GM19193 (cell line): ENCODE data around the gene DLG5.

ENCODE experiments used
- POLR2A ChIP-seq: IDR thresholded peaks from 4 replicates; pipeline ENCODE4 v1.6.1; 2011; ENCODE audit not compliant: insufficient read depth, insufficient read length; ENCODE audit errors: extremely low read depth

DLG5 gene

DNA sequence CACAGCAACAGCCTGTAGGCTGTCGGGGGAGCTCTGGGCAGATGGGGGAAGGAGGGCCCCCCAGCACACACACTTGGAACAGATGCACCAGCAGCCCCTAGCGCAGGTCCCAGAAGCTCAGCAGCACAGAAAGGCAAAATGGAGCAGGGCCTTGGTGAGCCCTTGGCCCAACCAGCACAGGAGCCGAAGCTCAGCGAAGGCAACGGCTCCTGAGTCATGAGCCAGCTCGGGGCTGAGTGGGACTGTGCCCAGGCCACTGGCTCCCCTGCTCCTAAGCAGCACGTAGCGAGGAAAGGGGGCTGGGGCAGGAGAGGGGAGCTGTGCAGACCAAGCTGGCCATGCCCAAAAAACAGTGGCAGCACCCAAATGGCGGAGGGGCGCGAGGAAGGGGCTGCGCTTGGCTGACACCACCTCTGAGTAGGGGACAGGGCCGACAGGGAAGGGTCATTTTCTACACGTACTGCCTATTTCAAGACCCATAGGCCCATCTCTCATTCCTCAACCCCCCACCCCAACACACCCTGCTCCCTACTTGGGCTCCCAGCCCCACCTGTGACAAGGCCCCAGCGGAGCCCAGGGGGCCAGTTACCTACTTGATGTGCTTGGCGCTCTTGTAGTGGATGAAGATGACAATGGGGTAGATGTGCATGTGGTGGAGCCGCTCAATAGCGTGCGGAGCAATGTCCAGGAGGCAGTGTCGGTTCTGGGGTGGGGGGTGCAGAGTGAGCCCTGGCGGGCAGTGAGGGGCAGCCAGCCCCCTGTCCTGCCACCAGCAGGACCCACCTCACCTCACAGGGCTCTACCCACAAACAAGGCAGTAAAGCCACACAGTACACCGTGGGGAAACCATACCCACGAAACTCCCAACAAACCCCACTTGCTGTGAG lies 132.1 kb downstream of the DLG5 start:
- no peak for TF ChIP-seq POLR2A

DNA sequence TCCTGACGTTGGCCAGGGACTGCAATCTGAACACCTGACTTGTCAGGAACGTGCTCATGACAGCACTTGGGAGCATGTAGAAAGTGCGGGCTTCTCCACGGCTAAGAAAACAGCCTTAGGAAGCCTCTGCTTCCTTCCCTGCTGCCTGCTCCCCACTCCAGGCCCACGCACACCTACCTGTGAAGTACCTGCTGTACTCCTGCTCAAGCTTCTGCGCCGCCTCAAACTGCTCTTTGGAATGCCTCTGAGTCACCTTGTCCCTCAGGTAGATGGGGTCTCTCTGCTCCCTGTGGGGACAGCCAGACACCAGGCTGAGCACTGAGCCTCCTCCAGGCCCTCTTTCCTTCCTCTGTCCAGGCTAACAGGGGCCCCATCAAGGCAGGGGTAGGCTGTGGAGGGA lies 132.7 kb downstream of the DLG5 start:
- no peak for TF ChIP-seq POLR2A

DNA sequence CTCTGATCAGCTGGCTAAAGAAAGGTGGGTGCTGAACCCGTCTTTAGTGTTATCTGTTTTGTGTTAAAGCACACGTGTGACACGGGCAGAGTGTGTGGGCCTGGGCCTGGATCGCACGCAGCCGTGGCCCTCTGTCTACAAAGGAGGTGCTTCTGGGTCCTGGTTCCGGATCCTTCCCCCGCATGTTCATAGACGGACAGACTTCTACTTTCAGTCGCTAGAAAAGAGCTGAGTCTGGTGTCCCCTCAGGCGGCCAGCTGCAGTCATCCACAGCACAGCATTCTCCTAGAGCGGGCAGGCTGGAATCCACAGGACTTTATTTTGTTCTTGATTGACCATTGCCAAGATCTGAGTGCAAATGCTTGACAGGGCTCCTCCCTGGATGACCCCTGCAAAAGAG lies 134.4 kb downstream of the DLG5 start:
- TF ChIP-seq POLR2A = no peak

DNA sequence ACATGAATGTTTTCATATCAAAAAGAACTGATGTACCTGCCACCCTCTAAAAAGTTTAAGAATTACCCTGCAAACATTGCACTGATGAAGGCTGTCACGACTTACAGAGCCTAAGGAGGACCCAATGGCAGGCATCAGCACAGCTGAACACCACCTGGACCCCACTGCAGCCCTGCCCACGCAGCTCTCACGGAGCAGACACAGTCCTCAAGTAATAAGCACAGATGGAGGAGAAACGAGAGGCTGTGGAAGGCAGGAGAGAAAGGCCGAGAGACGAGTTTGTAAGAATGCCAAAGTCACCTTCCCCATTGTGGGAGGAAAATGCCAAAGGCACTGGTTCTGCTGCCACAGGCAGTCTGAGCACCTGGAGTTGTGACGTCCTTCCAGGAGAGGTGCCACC lies 135.0 kb downstream of the DLG5 start:
- TF ChIP-seq POLR2A = no peak

DNA sequence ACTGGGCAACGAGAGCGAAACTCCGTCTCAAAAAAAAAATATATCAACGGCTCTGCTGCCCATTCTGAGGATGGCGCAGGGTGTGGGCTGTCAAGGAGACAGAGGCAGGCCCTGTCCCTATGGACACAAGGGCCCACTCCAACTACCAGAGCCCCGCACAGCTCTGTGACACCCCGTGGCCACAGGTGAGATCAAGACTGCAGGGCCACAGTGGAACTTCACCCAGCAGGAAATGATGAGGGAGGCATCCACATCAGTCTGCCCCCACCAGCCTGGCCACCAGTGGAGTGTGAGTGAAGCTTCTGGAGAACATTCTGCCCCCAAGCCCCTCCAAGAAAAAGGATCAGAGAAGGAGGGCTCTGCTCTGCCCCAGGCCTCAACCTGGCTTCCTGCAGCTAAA lies 136.7 kb downstream of the DLG5 start:
- TF ChIP-seq POLR2A = no peak

DNA sequence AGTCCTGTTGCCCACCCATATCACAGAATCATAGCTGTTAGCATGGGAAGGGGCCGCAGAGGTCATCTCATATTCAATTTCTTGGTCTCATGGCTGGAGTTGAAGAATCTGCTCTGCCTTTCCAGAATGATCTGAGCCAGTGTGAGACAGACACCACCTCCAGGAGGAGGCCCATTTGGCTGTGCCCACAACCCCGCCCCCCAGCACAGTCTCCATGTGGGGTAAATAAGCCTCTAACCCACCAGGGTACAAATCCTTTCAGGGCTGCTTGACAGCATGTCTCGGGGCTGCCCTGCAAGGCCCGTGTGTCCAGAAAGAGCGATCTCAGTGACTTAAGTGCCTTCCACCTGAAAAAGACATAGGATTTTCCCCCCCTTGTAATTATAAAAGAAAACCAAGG lies 137.5 kb downstream of the DLG5 start:
- TF ChIP-seq POLR2A = no peak

DNA sequence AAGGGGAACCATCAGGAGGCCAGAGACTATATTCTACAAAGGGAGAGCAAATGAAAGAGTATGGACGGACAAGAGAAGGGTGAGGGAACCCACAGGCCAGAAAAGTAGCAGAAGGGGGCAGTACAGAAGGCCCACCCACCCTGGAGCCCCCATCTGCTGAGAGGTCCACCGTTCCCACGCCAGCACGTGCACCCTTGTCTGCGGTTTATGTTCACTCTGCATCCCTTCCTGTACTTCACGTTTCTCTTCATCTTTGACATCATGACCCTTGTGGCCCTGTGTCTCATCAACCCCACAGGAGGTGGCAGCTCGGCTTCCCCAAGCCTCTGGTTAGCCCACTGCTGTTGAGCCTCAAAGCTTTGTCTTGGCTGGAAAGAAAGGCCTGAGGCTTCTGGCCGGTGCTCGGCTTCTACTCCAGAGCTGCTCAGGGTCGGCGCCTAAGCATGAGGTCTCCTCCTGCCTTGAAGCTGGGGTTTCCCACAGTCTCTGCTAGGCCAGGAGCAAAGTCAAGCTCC lies 138.0 kb downstream of the DLG5 start:
- TF ChIP-seq POLR2A = no peak

DNA sequence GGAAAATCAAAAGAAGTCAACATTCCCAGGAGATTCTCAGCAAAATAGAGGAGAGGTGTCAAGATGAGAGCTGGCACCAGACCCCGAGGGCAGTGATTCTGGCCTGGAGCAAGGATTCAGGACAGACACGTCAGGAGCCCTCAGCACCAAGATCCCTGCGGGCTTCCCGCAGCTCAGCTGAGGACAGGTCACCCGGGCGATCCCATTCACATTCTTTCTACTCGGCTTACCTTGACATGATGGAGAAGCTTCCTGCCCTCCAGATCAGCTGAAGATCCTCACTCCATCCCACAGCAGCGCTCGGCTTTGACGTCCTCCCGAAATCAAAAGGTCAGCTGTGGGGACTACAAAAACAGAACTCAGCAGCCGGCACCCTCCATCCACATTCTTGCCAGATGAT lies 139.1 kb downstream of the DLG5 start:
- no peak for TF ChIP-seq POLR2A

DNA sequence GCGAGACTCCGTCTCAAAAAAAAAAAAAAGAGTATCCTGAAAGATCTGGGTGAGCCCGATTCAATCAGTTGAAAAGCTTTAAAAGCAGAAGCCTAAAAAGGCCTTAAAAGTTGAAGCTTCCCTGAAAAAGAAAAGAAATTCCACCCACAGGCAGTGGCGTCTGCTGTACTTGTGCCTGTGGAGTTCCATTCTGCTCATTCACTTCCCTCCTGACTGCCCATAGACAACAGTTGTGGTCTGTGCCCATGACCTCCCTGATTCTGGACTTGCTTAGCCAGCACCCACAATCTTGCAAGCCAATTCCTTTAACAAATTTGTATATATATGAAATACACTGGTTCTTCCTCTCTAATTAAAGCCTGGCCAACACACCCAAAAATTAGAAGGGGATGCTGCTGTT lies 141.7 kb downstream of the DLG5 start:
- no peak for TF ChIP-seq POLR2A

DNA sequence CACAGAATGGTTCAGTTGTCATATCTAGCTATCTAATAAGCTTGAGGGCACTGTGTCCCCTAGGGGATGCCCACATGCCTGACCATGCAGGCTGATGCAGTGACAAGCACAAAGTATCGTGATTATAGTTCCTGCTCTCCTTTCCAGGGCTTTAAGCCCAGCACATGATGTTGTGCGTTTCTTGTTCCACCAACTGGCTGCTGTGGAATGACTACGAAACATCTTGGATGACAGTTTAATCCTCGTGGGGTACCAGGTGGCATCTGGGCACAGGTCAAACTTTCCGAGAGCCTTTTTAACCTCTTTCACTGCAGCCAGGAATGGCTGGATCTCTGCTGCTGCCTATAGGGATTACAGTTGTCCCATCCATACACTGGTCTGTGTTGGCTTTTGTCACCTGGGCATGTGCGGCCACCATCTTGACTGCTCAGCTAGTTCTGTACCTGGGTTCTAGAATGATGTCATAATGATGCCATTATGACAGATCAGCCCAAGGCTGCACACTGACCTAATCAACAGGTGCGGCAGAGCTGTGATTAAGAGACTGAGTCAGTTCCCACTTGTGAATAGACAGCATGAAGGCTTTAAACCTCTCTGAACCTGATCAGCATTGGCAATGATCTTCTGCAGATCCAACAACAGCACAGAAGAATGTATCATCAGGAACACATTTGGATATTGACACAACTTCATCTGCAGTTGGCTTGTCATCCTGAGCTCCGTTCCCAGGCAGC lies 144.1 kb downstream of the DLG5 start:
- TF ChIP-seq POLR2A = no peak

DNA sequence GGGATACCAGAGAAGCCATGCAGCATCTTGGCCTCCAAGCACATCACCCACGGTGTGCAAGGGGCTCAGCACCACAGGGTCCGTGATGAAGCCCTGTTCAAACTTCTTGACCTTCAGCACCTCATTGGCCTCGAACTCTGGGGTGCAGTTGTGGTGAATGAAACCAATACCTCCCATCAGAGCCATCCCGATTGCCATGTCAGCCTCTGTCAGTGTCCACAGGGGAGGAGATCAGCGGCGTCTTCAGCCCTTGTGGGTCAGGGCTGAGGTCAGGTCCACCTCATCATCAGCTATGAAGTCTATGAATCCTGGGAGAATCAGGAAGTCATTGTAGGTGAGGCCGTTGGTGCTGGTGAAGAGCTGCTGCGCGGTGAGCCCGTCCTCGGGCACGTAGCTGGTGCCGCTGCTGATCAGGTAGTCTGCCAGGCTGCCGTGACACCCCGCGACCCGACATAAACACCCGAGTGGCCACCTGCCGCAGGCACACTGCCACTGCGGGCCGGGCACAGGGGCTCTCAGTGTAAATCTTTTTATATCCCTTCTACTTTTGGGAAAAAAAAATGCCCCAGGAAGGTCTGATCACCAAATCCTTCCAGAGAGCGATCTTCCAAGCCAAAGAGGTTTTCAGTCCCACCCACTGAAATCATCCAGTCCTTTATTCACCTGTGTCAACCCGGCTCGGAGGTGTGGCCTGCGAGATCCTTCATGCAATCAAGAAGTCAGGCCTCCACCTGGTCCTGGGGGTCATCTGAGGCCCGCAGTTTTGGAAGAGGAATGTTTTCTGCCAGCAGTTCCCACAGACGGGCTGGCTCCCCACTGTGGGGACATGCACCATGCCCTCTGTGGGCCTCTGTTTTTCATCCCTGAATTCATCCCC lies 144.9 kb downstream of the DLG5 start:
- TF ChIP-seq POLR2A = no peak

DNA sequence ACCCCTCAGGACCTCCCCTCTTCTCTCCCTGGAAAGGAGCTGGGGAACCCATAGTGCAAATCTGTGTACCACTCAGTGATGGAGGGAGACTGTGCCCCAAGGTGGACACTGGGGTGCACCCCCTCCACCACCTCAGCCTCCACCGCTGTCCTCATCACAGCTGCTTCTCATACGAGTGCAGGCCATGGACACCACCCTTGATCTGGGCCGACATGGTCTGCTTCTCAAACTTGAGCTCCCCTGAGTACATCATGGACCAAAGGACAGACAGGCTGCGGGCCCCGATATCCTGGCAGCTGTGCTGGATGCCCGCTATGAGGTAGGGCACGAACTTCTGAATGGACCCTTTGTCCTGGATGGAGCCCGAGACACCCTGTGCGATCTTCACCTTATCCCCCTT lies 146.4 kb downstream of the DLG5 start:
- no peak for TF ChIP-seq POLR2A

DNA sequence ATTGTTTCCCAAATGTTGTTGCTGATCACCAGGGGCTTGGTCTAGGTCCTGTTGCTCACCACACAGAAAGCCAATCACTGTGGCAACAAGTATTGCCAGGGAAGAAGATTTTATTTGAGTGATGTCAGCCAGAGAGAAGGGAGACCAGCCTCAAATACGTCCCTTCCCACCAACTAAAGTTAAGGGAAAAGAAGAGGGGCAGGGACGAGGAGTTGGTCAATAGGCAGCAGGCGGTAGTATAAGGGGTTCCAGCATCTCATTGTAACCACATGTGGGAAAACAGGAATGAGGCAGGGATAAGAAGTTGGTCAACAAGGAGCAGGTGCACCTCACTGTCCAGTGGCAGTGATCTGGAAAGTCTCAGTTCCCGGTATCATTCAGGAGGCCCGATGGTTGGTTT lies 150.1 kb downstream of the DLG5 start:
- TF ChIP-seq POLR2A = no peak

DNA sequence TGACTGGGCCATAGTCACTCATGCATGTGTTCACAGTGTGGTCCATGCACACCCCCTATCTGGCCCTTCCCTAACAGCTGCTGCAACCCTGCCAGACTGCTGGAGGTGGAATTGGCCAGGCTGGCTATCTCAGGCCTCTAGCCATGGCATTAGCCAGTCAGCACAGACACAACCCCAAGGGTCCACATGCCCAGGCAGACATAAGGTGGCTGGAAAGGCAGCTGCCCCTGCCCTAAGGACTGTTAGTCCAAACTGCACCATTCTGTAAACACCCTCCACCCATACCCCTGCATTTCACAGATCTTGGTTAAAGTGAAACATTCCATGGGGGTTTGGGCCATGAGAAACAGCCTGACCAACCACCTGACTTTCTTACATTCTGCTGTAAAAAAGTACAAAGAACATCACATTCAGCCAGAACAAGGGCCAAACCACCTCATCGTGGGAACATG lies 151.6 kb downstream of the DLG5 start:
- no peak for TF ChIP-seq POLR2A
